H1 (cell line): ENCODE results near the gene MTIF2. TPM values are rescaled to one million over a fixed set of nuclear protein-coding genes. Genes with fewer than 3 reads are reported as not detected.

Experiments
- CTCF ChIA-PET: fragments of 300-600 bp; sonication (Branson Sonifier 250); formaldehyde crosslinking; loops from one replicate; lab custom pipeline; 2021; ENCODE audit not compliant: partially characterized antibody; lab: Charles Lee
- POLR2A ChIA-PET: fragments of 300-600 bp; sonication (Branson Sonifier 250); formaldehyde crosslinking; loops from one replicate; lab custom pipeline; 2021; ENCODE audit warnings: inconsistent platforms; ENCODE audit not compliant: partially characterized antibody; lab: Charles Lee
- DNase-seq, 2 experiments: peaks; one replicate each; pipeline versions ENCODE4 v3.0.0 to v3.0.0-alpha.2; 2010 to 2022; ENCODE audit warnings: low spot score in 2 of 2, low read depth in 1 of 2, mixed read lengths in 1 of 2
- FAIRE-seq: peaks from 2 replicates; lab custom pipeline; 2011; peaks lifted over from hg19 to GRCh38; lab: Jason Lieb, UNC
- H2AFZ ChIP-seq: 2 replicates; pipeline ENCODE4 v1.8.1; 2012; ENCODE audit warnings: low read length, inconsistent platforms
- H2AK5ac ChIP-seq: 2 replicates; pipeline ENCODE4 v1.6.1; 2013; ENCODE audit warnings: low read depth, low read length
- H2BK120ac ChIP-seq: replicated peaks from 2 replicates; pipeline ENCODE3; 2013; ENCODE audit warnings: low read depth, low read length, inconsistent platforms
- H2BK12ac ChIP-seq: 2 replicates; pipeline ENCODE4 v1.6.1; 2013; ENCODE audit warnings: low read depth, low read length
- H2BK15ac ChIP-seq: 2 replicates; pipeline ENCODE4 v1.6.1; 2013; ENCODE audit warnings: low read length
- H2BK20ac ChIP-seq: 2 replicates; pipeline ENCODE4 v1.6.1; 2013; ENCODE audit warnings: low read length
- H2BK5ac ChIP-seq: 2 replicates; pipeline ENCODE4 v1.6.1; 2013; ENCODE audit warnings: low read depth, low read length
- H3K14ac ChIP-seq: 2 replicates; pipeline ENCODE4 v1.6.1; 2013; ENCODE audit warnings: inconsistent platforms; ENCODE audit not compliant: insufficient read length
- H3K18ac ChIP-seq: 2 replicates; pipeline ENCODE4 v1.6.1; 2013; ENCODE audit warnings: low read length; ENCODE audit errors: extremely low read depth
- H3K23ac ChIP-seq: 2 replicates; pipeline ENCODE4 v1.6.1; 2013; ENCODE audit warnings: inconsistent platforms; ENCODE audit not compliant: insufficient read length
- H3K23me2 ChIP-seq: 2 replicates; pipeline ENCODE4 v1.6.1; 2013; ENCODE audit warnings: low read depth, low read length
- H3K27ac ChIP-seq: 2 replicates; pipeline ENCODE4 v1.6.1; 2011; ENCODE audit warnings: low read depth, low read length, inconsistent platforms
- H3K27me3 ChIP-seq, 4 experiments: replicated peaks in 1 of 4; 1 replicate in 1 of 4; 2 replicates in 3 of 4; pipeline versions ENCODE4 v1.6.1 to v1.8.1; 2011 to 2013; ENCODE audit warnings: low read length in 3 of 4, mild to moderate bottlenecking in 3 of 4, inconsistent platforms in 2 of 4, mixed read lengths in 2 of 4, moderate library complexity in 1 of 4; ENCODE audit not compliant: control insufficient read depth in 3 of 4, insufficient read depth in 3 of 4; ENCODE audit errors: extremely low read depth in 1 of 4
- H3K36me3 ChIP-seq, 4 experiments: 2 replicates each; pipeline versions ENCODE4 v1.6.1 to v1.8.1; 2011 to 2013; ENCODE audit warnings: mild to moderate bottlenecking in 4 of 4, low read length in 3 of 4, moderate library complexity in 2 of 4, control low read depth in 1 of 4, inconsistent platforms in 1 of 4; ENCODE audit not compliant: insufficient read depth in 4 of 4, control insufficient read depth in 2 of 4
- H3K4ac ChIP-seq: replicated peaks from 2 replicates; pipeline ENCODE3; 2013; ENCODE audit warnings: low read length, low read depth, mixed read lengths, inconsistent platforms; ENCODE audit not compliant: insufficient read length
- H3K4me1 ChIP-seq, 4 experiments: replicated peaks in 1 of 4; 1 replicate in 1 of 4; 2 replicates in 3 of 4; pipeline versions ENCODE4 v1.6.1 to v1.8.1; 2011 to 2013; ENCODE audit warnings: low read length in 3 of 4, inconsistent platforms in 2 of 4, mixed read lengths in 1 of 4; ENCODE audit not compliant: insufficient read depth in 4 of 4, control insufficient read depth in 3 of 4
- H3K4me2 ChIP-seq, 2 experiments: 2 replicates each; pipeline versions ENCODE4 v1.6.1 to v1.8.1; 2011 to 2013; ENCODE audit warnings: low read depth in 2 of 2, low read length in 2 of 2, control low read depth in 1 of 2, inconsistent platforms in 1 of 2, mild to moderate bottlenecking in 1 of 2; ENCODE audit not compliant: insufficient read depth in 1 of 2
- H3K4me3 ChIP-seq, 4 experiments: fragments of 200-600, 300-600 bp in 1 of 4; sonication (generic), shearing (Covaris generic), sonication (Bioruptor Twin) in 1 of 4; 2 replicates each; pipeline versions ENCODE4 v1.5.1 to v1.8.1; 2011 to 2016; ENCODE audit warnings: low read length in 4 of 4, low read depth in 3 of 4, control low read depth in 2 of 4, inconsistent platforms in 2 of 4, mild to moderate bottlenecking in 2 of 4, mixed read lengths in 1 of 4, moderate library complexity in 1 of 4; ENCODE audit not compliant: insufficient read depth in 2 of 4; ENCODE audit errors: extremely low read depth in 1 of 4
- H3K56ac ChIP-seq: replicated peaks from 2 replicates; pipeline ENCODE3; 2013; ENCODE audit warnings: low read depth, mild to moderate bottlenecking, mixed read lengths, low read length, inconsistent platforms; ENCODE audit not compliant: insufficient read length
- H3K79me1 ChIP-seq: 2 replicates; pipeline ENCODE4 v1.6.1; 2013; ENCODE audit warnings: low read depth, low read length, control low read depth
- H3K79me2 ChIP-seq, 2 experiments: 2 replicates each; pipeline versions ENCODE4 v1.6.1 to v1.8.1; 2012 to 2013; ENCODE audit warnings: low read length in 2 of 2, mild to moderate bottlenecking in 2 of 2, inconsistent platforms in 1 of 2; ENCODE audit not compliant: insufficient read depth in 2 of 2, control insufficient read depth in 1 of 2
- H3K9ac ChIP-seq, 4 experiments: replicated peaks in 1 of 4; 1 replicate in 1 of 4; 2 replicates in 3 of 4; pipeline versions ENCODE4 v1.6.1 to v1.8.1; 2011 to 2013; ENCODE audit warnings: low read depth in 3 of 4, low read length in 3 of 4, control low read depth in 2 of 4, mild to moderate bottlenecking in 2 of 4, moderate library complexity in 2 of 4, inconsistent platforms in 1 of 4; ENCODE audit errors: extremely low read depth in 1 of 4
- H3K9me3 ChIP-seq, 2 experiments: 2 replicates each; pipeline versions ENCODE4 v1.6.1 to v1.8.1; 2012 to 2013; ENCODE audit warnings: mild to moderate bottlenecking in 2 of 2, moderate library complexity in 2 of 2, control low read depth in 1 of 2, inconsistent platforms in 1 of 2, low read depth in 1 of 2, low read length in 1 of 2, mixed read lengths in 1 of 2; ENCODE audit not compliant: insufficient read depth in 2 of 2
- H4K20me1 ChIP-seq, 2 experiments: replicated peaks in 1 of 2; 2 replicates each; pipeline versions ENCODE3 to v1.8.1; 2011 to 2013; ENCODE audit warnings: inconsistent platforms in 2 of 2, low read length in 2 of 2, mild to moderate bottlenecking in 1 of 2; ENCODE audit not compliant: insufficient read depth in 2 of 2, control insufficient read depth in 1 of 2
- H4K5ac ChIP-seq: 2 replicates; pipeline ENCODE4 v1.6.1; 2013; ENCODE audit warnings: low read length, low read depth, mixed read lengths, inconsistent platforms; ENCODE audit not compliant: insufficient read length
- H4K8ac ChIP-seq: 2 replicates; pipeline ENCODE4 v1.8.0; 2013; ENCODE audit warnings: mild to moderate bottlenecking, moderate library complexity, low read length, inconsistent platforms; ENCODE audit not compliant: insufficient read depth; ENCODE audit errors: extremely low read depth
- H4K91ac ChIP-seq: replicated peaks from 2 replicates; pipeline ENCODE3; 2013; ENCODE audit warnings: low read length, mixed read lengths, inconsistent platforms; ENCODE audit not compliant: insufficient read length
- BACH1 ChIP-seq: IDR thresholded peaks from 2 replicates; pipeline ENCODE4 v1.6.1; 2012; ENCODE audit warnings: low read length, improper control_type of control experiment
- CBX5 ChIP-seq: fragments of 300-800, 300-1000 bp; sonication (generic); IDR thresholded peaks from 2 replicates; pipeline ENCODE4 v1.7.1; 2016; ENCODE audit warnings: antibody characterized with exemption, low read length, low read depth
- CHD2 ChIP-seq: IDR thresholded peaks from 2 replicates; pipeline ENCODE4 v1.6.1; 2012; ENCODE audit warnings: low read length, improper control_type of control experiment
- JUN ChIP-seq: IDR thresholded peaks from 2 replicates; pipeline ENCODE4 v1.6.1; 2011; ENCODE audit warnings: low read depth, mild to moderate bottlenecking, improper control_type of control experiment, low read length
- POLR2A ChIP-seq, 2 experiments: IDR thresholded peaks; 1 replicate in 1 of 2; 2 replicates in 1 of 2; pipeline ENCODE4 v1.6.1; 2011; ENCODE audit warnings: low read depth in 2 of 2, low read length in 2 of 2, mild to moderate bottlenecking in 2 of 2; ENCODE audit errors: control extremely low read depth in 1 of 2
- SIRT6 ChIP-seq: IDR thresholded peaks from one replicate; pipeline ENCODE4 v1.7.1; 2012; ENCODE audit warnings: low read length, inconsistent platforms
- SIX5 ChIP-seq: IDR thresholded peaks from 2 replicates; pipeline ENCODE4 v1.6.1; 2011; ENCODE audit warnings: mild to moderate bottlenecking, low read depth, low read length
- SP2 ChIP-seq: IDR thresholded peaks from 2 replicates; pipeline ENCODE4 v1.6.1; 2012; ENCODE audit warnings: mild to moderate bottlenecking, low read length, inconsistent platforms
- SP4 ChIP-seq: IDR thresholded peaks from 2 replicates; pipeline ENCODE4 v1.6.1; 2012; ENCODE audit warnings: low read length, inconsistent platforms
- TAF1 ChIP-seq: IDR thresholded peaks from 2 replicates; pipeline ENCODE4 v1.6.1; 2011; ENCODE audit warnings: mild to moderate bottlenecking, low read depth, low read length
- WGBS, 2 experiments: shearing (Covaris generic) in 1 of 2; methylation state at CpG; one replicate each; pipeline versions ENCODE4 v1.1.6 to v1.1.7; 2013 to 2015; ENCODE audit warnings: low lambda C conversion rate in 2 of 2, mixed read lengths in 2 of 2, inconsistent platforms in 1 of 2, low coverage in 1 of 2, missing lambda C conversion rate in 1 of 2; ENCODE audit not compliant: insufficient replicate concordance in 2 of 2, insufficient coverage in 1 of 2, insufficient read length in 1 of 2; ENCODE audit errors: extremely low coverage in 1 of 2, missing lambda C conversion rate in 1 of 2; 5-methylcytosine and 5-hydroxymethylcytosine counted together
- polyA plus RNA-seq, 7 experiments: library from polyadenylated mRNA; depleted of rRNA in 3 of 7; stranded (reverse) in 5 of 7; unstranded in 2 of 7; fragments of >200 nt in 5 of 7; fragments of 200-250 nt in 2 of 7; gene quantifications; 1 replicate in 5 of 7; 2 replicates in 1 of 7; 4 replicates in 1 of 7; pipeline versions ENCODE4 v1.2.1 to v1.2.3, GENCODE V29; 2011 to 2013; ENCODE audit warnings: missing spikeins in 2 of 7, mixed read lengths in 2 of 7
- total RNA-seq: library from RNA; stranded (reverse); fragmentation: NEBNext Ultra II Directional; extraction: Animal tissue kit (Norgen Biotek cat#: 25700); gene quantifications from 2 replicates; pipeline ENCODE4 v1.2.1, GENCODE V29; 2021
- TF ChIP-seq, protein P1 (sequence below): IDR thresholded peaks from 2 replicates; pipeline ENCODE4 v1.6.1; 2012; ENCODE audit warnings: low read length, inconsistent platforms
- TF ChIP-seq, protein P2 (sequence below), 3 experiments: IDR thresholded peaks; 1 replicate in 2 of 3; 2 replicates in 1 of 3; pipeline versions ENCODE4 v1.5.1 to v1.6.1; 2011; ENCODE audit warnings: low read length in 3 of 3, mild to moderate bottlenecking in 3 of 3, inconsistent platforms in 2 of 3, low read depth in 1 of 3, moderate library complexity in 1 of 3; ENCODE audit not compliant: insufficient read depth in 1 of 3; ENCODE audit errors: control extremely low read depth in 1 of 3

Gene MTIF2
- total and polyA plus RNA-seq, 2 of the 8 experiments (the other 6 are each of a cell fraction or from before 2014, with no cell fraction given) = 11.0 to 36.0 TPM

DNA sequence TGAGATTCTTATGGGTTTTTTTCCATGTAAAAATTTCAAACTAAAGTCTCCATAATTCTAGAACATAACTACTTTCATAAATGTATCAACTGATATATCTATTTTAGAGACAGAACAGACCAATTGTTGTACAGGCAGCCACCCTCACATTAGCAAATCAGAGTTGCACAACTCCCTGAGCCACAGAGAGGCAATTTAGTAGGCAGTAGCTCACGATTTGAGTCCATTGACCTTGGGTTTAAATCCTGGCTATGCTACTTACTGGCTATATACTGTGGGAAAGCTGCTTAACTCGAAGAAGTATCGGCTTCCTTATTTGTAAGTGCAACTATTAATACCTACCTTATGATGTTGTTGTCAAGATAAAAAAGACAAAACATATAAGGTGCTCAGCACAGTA is 16.2 kb downstream of the MTIF2 start:
- 87% methylated on average over 3 of the region's 3 CpGs; no CpG with 5 or more reads in 1 of the 2 experiments for WGBS, 2 experiments
- no peak overlapping the region for H2BK20ac ChIP-seq
- no peak overlapping the region for H4K8ac ChIP-seq
- POLR2A ChIA-PET = no interaction called here
- no peak overlapping the region for H2AFZ ChIP-seq
- H3K23ac ChIP-seq = no peak overlapping the region
- H2BK5ac ChIP-seq = no peak overlapping the region
- no peaks in the 10 kb centered on the region for H3K27me3 ChIP-seq
- no peak overlapping the region for H4K91ac ChIP-seq
- no peak overlapping the region for H4K5ac ChIP-seq
- H3K4me1 ChIP-seq = no peaks in the 10 kb centered on the region
- H2BK120ac ChIP-seq = no peak overlapping the region
- peaks cover 0 to 2% of the 10 kb centered on the region in 2 experiments for H4K20me1 ChIP-seq
- no peak for FAIRE-seq
- CTCF ChIA-PET = interaction anchor here (0.6 kb wide), 1 partner anchor 9 kb away, joined by 3 read pairs; no protein-coding TSS in a partner anchor
- no peak for DNase-seq
- no peak overlapping the region for H3K27ac ChIP-seq
- H3K56ac ChIP-seq = no peak overlapping the region
- H3K23me2 ChIP-seq = no peaks in the 10 kb centered on the region
- peaks cover 0 to 40% (median 17%) of the 10 kb centered on the region in 4 experiments; a peak in 6 of 8 replicates for H3K36me3 ChIP-seq
- no peak overlapping the region for H2BK12ac ChIP-seq
- H3K9me3 ChIP-seq = no peaks in the 10 kb centered on the region
- no peaks in the 10 kb centered on the region for H3K79me2 ChIP-seq
- H3K18ac ChIP-seq = no peak overlapping the region
- H3K9ac ChIP-seq = no peak overlapping the region
- no peak overlapping the region for H3K4me2 ChIP-seq
- no peaks in the 10 kb centered on the region for H3K79me1 ChIP-seq
- no peak overlapping the region for H3K14ac ChIP-seq
- no peak overlapping the region for H2BK15ac ChIP-seq
- no peak overlapping the region for H3K4ac ChIP-seq
- H2AK5ac ChIP-seq = no peak overlapping the region
- no peak overlapping the region for H3K4me3 ChIP-seq
- no peak for TF ChIP-seq CBX5
- no peak for TF ChIP-seq SP2
- TF ChIP-seq JUN = no peak
- TF ChIP-seq, protein P1, sequence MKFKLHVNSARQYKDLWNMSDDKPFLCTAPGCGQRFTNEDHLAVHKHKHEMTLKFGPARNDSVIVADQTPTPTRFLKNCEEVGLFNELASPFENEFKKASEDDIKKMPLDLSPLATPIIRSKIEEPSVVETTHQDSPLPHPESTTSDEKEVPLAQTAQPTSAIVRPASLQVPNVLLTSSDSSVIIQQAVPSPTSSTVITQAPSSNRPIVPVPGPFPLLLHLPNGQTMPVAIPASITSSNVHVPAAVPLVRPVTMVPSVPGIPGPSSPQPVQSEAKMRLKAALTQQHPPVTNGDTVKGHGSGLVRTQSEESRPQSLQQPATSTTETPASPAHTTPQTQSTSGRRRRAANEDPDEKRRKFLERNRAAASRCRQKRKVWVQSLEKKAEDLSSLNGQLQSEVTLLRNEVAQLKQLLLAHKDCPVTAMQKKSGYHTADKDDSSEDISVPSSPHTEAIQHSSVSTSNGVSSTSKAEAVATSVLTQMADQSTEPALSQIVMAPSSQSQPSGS = no peak
- no peak for TF ChIP-seq TAF1
- TF ChIP-seq BACH1 = no peak
- no peak for TF ChIP-seq POLR2A (IDR thresholded peaks at IDR 0.05; ENCODE audit: control extremely low read depth in 1 of 2, low read depth in 2 of 2, low read length in 2 of 2)
- TF ChIP-seq SIRT6 = no peak
- no peak for TF ChIP-seq SIX5
- TF ChIP-seq CHD2 = no peak
- no peak for TF ChIP-seq SP4
- TF ChIP-seq, protein P2, sequence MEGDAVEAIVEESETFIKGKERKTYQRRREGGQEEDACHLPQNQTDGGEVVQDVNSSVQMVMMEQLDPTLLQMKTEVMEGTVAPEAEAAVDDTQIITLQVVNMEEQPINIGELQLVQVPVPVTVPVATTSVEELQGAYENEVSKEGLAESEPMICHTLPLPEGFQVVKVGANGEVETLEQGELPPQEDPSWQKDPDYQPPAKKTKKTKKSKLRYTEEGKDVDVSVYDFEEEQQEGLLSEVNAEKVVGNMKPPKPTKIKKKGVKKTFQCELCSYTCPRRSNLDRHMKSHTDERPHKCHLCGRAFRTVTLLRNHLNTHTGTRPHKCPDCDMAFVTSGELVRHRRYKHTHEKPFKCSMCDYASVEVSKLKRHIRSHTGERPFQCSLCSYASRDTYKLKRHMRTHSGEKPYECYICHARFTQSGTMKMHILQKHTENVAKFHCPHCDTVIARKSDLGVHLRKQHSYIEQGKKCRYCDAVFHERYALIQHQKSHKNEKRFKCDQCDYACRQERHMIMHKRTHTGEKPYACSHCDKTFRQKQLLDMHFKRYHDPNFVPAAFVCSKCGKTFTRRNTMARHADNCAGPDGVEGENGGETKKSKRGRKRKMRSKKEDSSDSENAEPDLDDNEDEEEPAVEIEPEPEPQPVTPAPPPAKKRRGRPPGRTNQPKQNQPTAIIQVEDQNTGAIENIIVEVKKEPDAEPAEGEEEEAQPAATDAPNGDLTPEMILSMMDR (IDR thresholded peaks at IDR 0.05; ENCODE audit: control extremely low read depth in 1 of 3, insufficient read depth in 1 of 3, low read depth in 1 of 3, low read length in 3 of 3) = no peak
